Neural cell (in vitro differentiated cells): ENCODE data around the gene SCNN1G. TPM values are rescaled to one million over a fixed set of nuclear protein-coding genes. Genes with fewer than 3 reads are reported as not detected.

Source experiments
- H2AFZ ChIP-seq: fragments of 200-600, 300-800 bp; sonication (generic), shearing (Covaris generic); 2 replicates; pipeline ENCODE4 v1.6.0; 2014; ENCODE audit warnings: low read depth, mild to moderate bottlenecking, antibody characterized with exemption, low read length, moderate library complexity
- H3F3A ChIP-seq: fragments of 200-600 bp; shearing (Covaris generic); 2 replicates; pipeline ENCODE4 v1.6.1; 2016; ENCODE audit warnings: mild to moderate bottlenecking, moderate library complexity, mixed read lengths, antibody characterized with exemption, low read length; ENCODE audit not compliant: insufficient read depth, poor library complexity, severe bottlenecking
- H3K27ac ChIP-seq: fragments of 200-600, 300-800 bp; sonication (generic), shearing (Covaris generic); 2 replicates; pipeline ENCODE4 v1.5.1; 2014; ENCODE audit warnings: mild to moderate bottlenecking, low read length, moderate library complexity
- H3K27me3 ChIP-seq: fragments of 300-800, 200-600 bp; sonication (generic), shearing (Covaris generic); 2 replicates; pipeline ENCODE4 v1.6.0; 2014; ENCODE audit warnings: mild to moderate bottlenecking, low read depth, low read length, moderate library complexity; ENCODE audit not compliant: insufficient read depth
- H3K36me3 ChIP-seq: fragments of 300-800, 200-600 bp; sonication (generic), shearing (Covaris generic); 2 replicates; pipeline ENCODE4 v1.5.1; 2014; ENCODE audit warnings: mild to moderate bottlenecking, antibody characterized with exemption, low read length, moderate library complexity; ENCODE audit not compliant: insufficient read depth
- H3K4me2 ChIP-seq: fragments of 300-800, 200-600 bp; sonication (generic), shearing (Covaris generic); 2 replicates; pipeline ENCODE4 v1.6.0; 2014; ENCODE audit warnings: mild to moderate bottlenecking, low read length
- H3K4me3 ChIP-seq: fragments of 300-800, 200-600 bp; sonication (generic), shearing (Covaris generic); 2 replicates; pipeline ENCODE4 v1.5.1; 2014; ENCODE audit warnings: mild to moderate bottlenecking, low read length, moderate library complexity
- H3K79me2 ChIP-seq: fragments of 200-600 bp; shearing (Covaris generic); replicated peaks from 2 replicates; pipeline ENCODE4 v1.6.0; 2014; ENCODE audit warnings: mild to moderate bottlenecking, low read length, moderate library complexity; ENCODE audit not compliant: insufficient read depth
- H3K9ac ChIP-seq: fragments of 300-800, 200-600 bp; sonication (generic), shearing (Covaris generic); 2 replicates; pipeline ENCODE4 v1.6.1; 2016; ENCODE audit warnings: mild to moderate bottlenecking, low read length, mixed read lengths
- H3K9me2 ChIP-seq: fragments of 200-600 bp; shearing (Covaris generic); 2 replicates; pipeline ENCODE4 v1.6.1; 2016; ENCODE audit warnings: mild to moderate bottlenecking, low read length, mixed read lengths; ENCODE audit not compliant: insufficient read depth
- H3K9me3 ChIP-seq: fragments of 200-600, 300-800 bp; sonication (generic), shearing (Covaris generic); 2 replicates; pipeline ENCODE4 v1.6.1; 2016; ENCODE audit warnings: mild to moderate bottlenecking, mixed run types, low read length, moderate library complexity, mixed read lengths
- H4K20me1 ChIP-seq: fragments of 200-600 bp; shearing (Covaris generic); 2 replicates; pipeline ENCODE4 v1.6.1; 2016; ENCODE audit warnings: mild to moderate bottlenecking, mixed run types; ENCODE audit not compliant: insufficient read depth
- CTCF ChIP-seq: fragments of 450-650 bp; IDR thresholded peaks from 2 replicates; pipeline ENCODE4 v1.5.1; 2014; ENCODE audit warnings: antibody characterized with exemption, mild to moderate bottlenecking, moderate library complexity; ENCODE audit not compliant: poor library complexity, severe bottlenecking
- EP300 ChIP-seq: fragments of 450-650 bp; conservative IDR thresholded peaks from 2 replicates; pipeline ENCODE4 v1.6.1; 2014; ENCODE audit warnings: antibody characterized with exemption, mild to moderate bottlenecking, moderate library complexity; ENCODE audit not compliant: poor library complexity, severe bottlenecking
- EZH2 ChIP-seq: fragments of 200-600, 300-800 bp; shearing (Covaris generic), sonication (generic); IDR thresholded peaks from 2 replicates; pipeline ENCODE4 v1.6.1; 2014; ENCODE audit warnings: antibody characterized with exemption, low read length, borderline replicate concordance, mild to moderate bottlenecking; ENCODE audit not compliant: insufficient read depth, poor library complexity, severe bottlenecking
- MXI1 ChIP-seq: fragments of 450-650 bp; conservative IDR thresholded peaks from 2 replicates; pipeline ENCODE4 v1.6.1; 2014; ENCODE audit warnings: antibody characterized with exemption, mild to moderate bottlenecking; ENCODE audit not compliant: poor library complexity, severe bottlenecking
- POLR2AphosphoS5 ChIP-seq: IDR thresholded peaks from 2 replicates; pipeline ENCODE4 v1.6.1; 2012
- RAD21 ChIP-seq: fragments of 450-650 bp; conservative IDR thresholded peaks from 2 replicates; pipeline ENCODE4 v1.6.1; 2014; ENCODE audit warnings: antibody characterized with exemption, mild to moderate bottlenecking, moderate library complexity
- SMC3 ChIP-seq: fragments of 450-650 bp; conservative IDR thresholded peaks from 2 replicates; pipeline ENCODE4 v1.6.1; 2014; ENCODE audit warnings: antibody characterized with exemption, mild to moderate bottlenecking, moderate library complexity; ENCODE audit not compliant: poor library complexity
- TAF1 ChIP-seq: IDR thresholded peaks from 2 replicates; pipeline ENCODE4 v1.6.1; 2012; ENCODE audit warnings: low read depth
- polyA minus RNA-seq: library from RNA; depleted of rRNA, polyadenylated mRNA; stranded (reverse); fragments of >200 nt; gene quantifications from 2 replicates; pipeline ENCODE4 v1.2.3, GENCODE V29; 2014
- polyA plus RNA-seq: library from polyadenylated mRNA; depleted of rRNA; stranded (reverse); fragments of >200 nt; gene quantifications from 2 replicates; pipeline ENCODE4 v1.2.3, GENCODE V29; 2014
- TF ChIP-seq, protein P1 (sequence below): IDR thresholded peaks from 2 replicates; pipeline ENCODE4 v1.6.1; 2012; ENCODE audit warnings: borderline replicate concordance

SCNN1G gene
- polyA plus RNA-seq (not detected in 2 replicates), polyA minus RNA-seq (not detected in 2 replicates)

DNA sequence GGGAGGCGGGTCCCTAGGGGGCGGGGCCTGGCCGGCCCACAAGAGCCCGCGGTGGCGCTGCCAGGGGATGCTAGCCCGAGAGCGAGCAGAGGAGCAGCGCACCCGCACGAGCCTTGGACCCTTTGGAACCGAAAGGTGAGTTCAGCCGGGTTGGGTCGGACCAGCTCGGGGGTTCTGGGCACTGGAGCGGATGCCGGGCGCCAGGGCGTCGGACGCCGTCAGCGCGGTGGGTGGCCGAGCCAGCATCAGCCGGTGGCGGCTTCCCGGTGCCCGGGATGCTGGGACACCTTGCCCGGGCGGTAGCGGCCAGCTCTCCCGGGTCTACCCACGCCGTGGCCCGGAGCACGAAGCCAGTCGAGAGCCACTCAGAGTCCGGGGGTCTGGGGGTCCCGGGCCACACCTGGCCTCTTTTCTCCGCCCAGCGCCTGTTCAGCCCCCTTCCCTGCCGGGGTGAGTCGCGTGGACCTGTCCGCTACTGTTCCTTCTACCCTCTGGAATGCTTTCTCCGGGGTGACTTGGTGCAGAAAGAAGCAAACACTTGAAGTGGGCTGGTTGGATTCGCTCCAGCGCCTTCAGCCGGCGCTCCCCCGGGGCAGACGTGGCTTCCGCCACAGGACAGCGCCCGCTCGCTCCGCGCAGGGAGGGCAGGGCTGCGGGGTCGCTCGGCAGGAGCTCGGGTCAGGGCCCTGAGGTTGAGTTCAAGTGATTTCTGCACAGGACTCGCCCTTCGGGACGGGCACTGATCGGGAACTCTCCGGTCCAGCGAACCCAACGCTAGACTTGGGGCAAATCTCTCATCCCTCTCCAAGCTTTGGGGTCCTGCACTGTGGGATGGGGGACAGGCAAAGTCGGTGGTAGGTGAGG is at the start of gene SCNN1G:
Gene SCNN1G (plus strand): TSS at position 67 of the 864 bp plus-strand sequence. CDS start 3,527 bp downstream, outside the sequence.
- Histone ChIP-seq H3K9me3 (no peaks in the 10 kb centered on the region), H3K9me2 (no peaks in the 10 kb centered on the region), H3K4me2 (peak within 1 kb of the TSS; percentile 35), H3K27me3 (peaks cover 49% of the 10 kb centered on the region), H3K79me2 (no peaks in the 10 kb centered on the region), H3F3A (no peaks in the 10 kb centered on the region), H3K27ac (no peak within 1 kb of the TSS), H3K36me3 (no peaks in the 10 kb centered on the region), H4K20me1 (no peaks in the 10 kb centered on the region), H2AFZ (no peak within 1 kb of the TSS), H3K4me3 (peak within 1 kb of the TSS; percentile 75), H3K9ac (no peak within 1 kb of the TSS)
- no peak for TF ChIP-seq MXI1
- TF ChIP-seq, protein P1, sequence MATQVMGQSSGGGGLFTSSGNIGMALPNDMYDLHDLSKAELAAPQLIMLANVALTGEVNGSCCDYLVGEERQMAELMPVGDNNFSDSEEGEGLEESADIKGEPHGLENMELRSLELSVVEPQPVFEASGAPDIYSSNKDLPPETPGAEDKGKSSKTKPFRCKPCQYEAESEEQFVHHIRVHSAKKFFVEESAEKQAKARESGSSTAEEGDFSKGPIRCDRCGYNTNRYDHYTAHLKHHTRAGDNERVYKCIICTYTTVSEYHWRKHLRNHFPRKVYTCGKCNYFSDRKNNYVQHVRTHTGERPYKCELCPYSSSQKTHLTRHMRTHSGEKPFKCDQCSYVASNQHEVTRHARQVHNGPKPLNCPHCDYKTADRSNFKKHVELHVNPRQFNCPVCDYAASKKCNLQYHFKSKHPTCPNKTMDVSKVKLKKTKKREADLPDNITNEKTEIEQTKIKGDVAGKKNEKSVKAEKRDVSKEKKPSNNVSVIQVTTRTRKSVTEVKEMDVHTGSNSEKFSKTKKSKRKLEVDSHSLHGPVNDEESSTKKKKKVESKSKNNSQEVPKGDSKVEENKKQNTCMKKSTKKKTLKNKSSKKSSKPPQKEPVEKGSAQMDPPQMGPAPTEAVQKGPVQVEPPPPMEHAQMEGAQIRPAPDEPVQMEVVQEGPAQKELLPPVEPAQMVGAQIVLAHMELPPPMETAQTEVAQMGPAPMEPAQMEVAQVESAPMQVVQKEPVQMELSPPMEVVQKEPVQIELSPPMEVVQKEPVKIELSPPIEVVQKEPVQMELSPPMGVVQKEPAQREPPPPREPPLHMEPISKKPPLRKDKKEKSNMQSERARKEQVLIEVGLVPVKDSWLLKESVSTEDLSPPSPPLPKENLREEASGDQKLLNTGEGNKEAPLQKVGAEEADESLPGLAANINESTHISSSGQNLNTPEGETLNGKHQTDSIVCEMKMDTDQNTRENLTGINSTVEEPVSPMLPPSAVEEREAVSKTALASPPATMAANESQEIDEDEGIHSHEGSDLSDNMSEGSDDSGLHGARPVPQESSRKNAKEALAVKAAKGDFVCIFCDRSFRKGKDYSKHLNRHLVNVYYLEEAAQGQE, result no peak
- TF ChIP-seq CTCF, result no peak
- no peak for TF ChIP-seq EZH2
- TF ChIP-seq RAD21, result no peak
- TF ChIP-seq POLR2AphosphoS5, result no peak
- no peak for TF ChIP-seq EP300
- TF ChIP-seq SMC3, result no peak
- TF ChIP-seq TAF1, result no peak

GRCh38 chr16:23132775-23133463 is 49.6 kb upstream of the SCNN1G start:
- Histone ChIP-seq H3K79me2 (peaks cover 13% of the 10 kb centered on the region), H3K9me3 (no peaks in the 10 kb centered on the region), H3K4me3 (no peak overlapping the region), H3K9me2 (no peaks in the 10 kb centered on the region), H3K27ac (no peak overlapping the region), H3K27me3 (no peaks in the 10 kb centered on the region), H3K4me2 (no peak overlapping the region), H3K36me3 (no peaks in the 10 kb centered on the region), H3F3A (no peaks in the 10 kb centered on the region), H4K20me1 (no peaks in the 10 kb centered on the region), H2AFZ (no peak overlapping the region), H3K9ac (no peak overlapping the region)
- TF ChIP-seq CTCF (no peak), MXI1 (no peak), EP300 (no peak), RAD21 (no peak), POLR2AphosphoS5 (no peak), EZH2 (no peak), SMC3 (no peak), TAF1 (no peak)
- TF ChIP-seq, protein P1, result no peak
